ENCODE results near the gene HOXA7.

Gene HOXA7

GRCh38 chr7:27145914-27146412 lies 10.5 kb downstream of the HOXA7 start:
- no peak overlapping the region for H3K9ac ChIP-seq (ENCODE audit: insufficient read length)
- no peaks in the 10 kb centered on the region for H3K9me3 ChIP-seq (ENCODE audit: low read depth, low read length)
- TF ChIP-seq FOXP2 (optimal IDR thresholded peaks at IDR 0.05; ENCODE audit: control extremely low read depth, extremely low read length, insufficient read depth) (no peak), EZH2 (IDR thresholded peaks at IDR 0.05) (no peak), POLR2AphosphoS5 (IDR thresholded peaks at IDR 0.05; ENCODE audit: borderline replicate concordance, low read depth, low read length) (no peak)
- no peak overlapping the region for H3K27ac ChIP-seq
- H3K4me3 ChIP-seq: no peak overlapping the region
- no peak for DNase-seq (ENCODE audit: low read depth, low spot score)
- H3K36me3 ChIP-seq (ENCODE audit: insufficient read depth, low read length): no peaks in the 10 kb centered on the region

GRCh38 chr7:27145165-27145913 lies 11.1 kb downstream of the HOXA7 start:
- Histone ChIP-seq H3K36me3 (ENCODE audit: insufficient read depth, low read length) (no peaks in the 10 kb centered on the region), H3K9ac (ENCODE audit: insufficient read length) (no peak overlapping the region), H3K9me3 (ENCODE audit: low read depth, low read length) (no peaks in the 10 kb centered on the region), H3K4me3 (no peak overlapping the region), H3K27ac (no peak overlapping the region)
- TF ChIP-seq FOXP2 (optimal IDR thresholded peaks at IDR 0.05; ENCODE audit: control extremely low read depth, extremely low read length, insufficient read depth) (no peak), POLR2AphosphoS5 (IDR thresholded peaks at IDR 0.05; ENCODE audit: borderline replicate concordance, low read depth, low read length) (no peak), EZH2 (IDR thresholded peaks at IDR 0.05) (no peak)
- DNase-seq (ENCODE audit: low read depth, low spot score): no peak

- Histone ChIP-seq H3K36me3 (ENCODE audit: insufficient read depth, low read length) (no peaks in the 10 kb centered on the region), H3K9ac (ENCODE audit: insufficient read length) (no peak overlapping the region), H3K9me3 (ENCODE audit: low read depth, low read length) (no peaks in the 10 kb centered on the region), H3K4me3 (no peak overlapping the region), H3K27ac (no peak overlapping the region)
- no peak for TF ChIP-seq POLR2AphosphoS5 (IDR thresholded peaks at IDR 0.05; ENCODE audit: borderline replicate concordance, low read depth, low read length)
- no peak for TF ChIP-seq FOXP2 (optimal IDR thresholded peaks at IDR 0.05; ENCODE audit: control extremely low read depth, extremely low read length, insufficient read depth)
- no peak for TF ChIP-seq EZH2 (IDR thresholded peaks at IDR 0.05)
- DNase-seq (ENCODE audit: low read depth, low spot score): no peak
These were observed 11.7 kb downstream of the HOXA7 start for GRCh38 chr7:27144781-27145164.

GRCh38 chr7:27143950-27144780 lies 12.3 kb downstream of the HOXA7 start:
- Histone ChIP-seq H3K27ac (no peak overlapping the region), H3K9me3 (ENCODE audit: low read depth, low read length) (no peaks in the 10 kb centered on the region), H3K9ac (ENCODE audit: insufficient read length) (no peak overlapping the region), H3K36me3 (ENCODE audit: insufficient read depth, low read length) (no peaks in the 10 kb centered on the region), H3K4me3 (peak overlapping the region; percentile 76)
- DNase-seq (ENCODE audit: low read depth, low spot score): no peak
- no peak for TF ChIP-seq POLR2AphosphoS5 (IDR thresholded peaks at IDR 0.05; ENCODE audit: borderline replicate concordance, low read depth, low read length)
- no peak for TF ChIP-seq FOXP2 (optimal IDR thresholded peaks at IDR 0.05; ENCODE audit: control extremely low read depth, extremely low read length, insufficient read depth)
- no peak for TF ChIP-seq EZH2 (IDR thresholded peaks at IDR 0.05)

GRCh38 chr7:27143023-27143949 lies 13.2 kb downstream of the HOXA7 start, which contains the start of gene HOXA5:
Gene HOXA5, minus strand, starts transcription at chr7:27143681. Its CDS starts 74 bp downstream, at chr7:27143607.
- Histone ChIP-seq H3K36me3 (ENCODE audit: insufficient read depth, low read length) (no peaks in the 10 kb centered on the region), H3K9ac (ENCODE audit: insufficient read length) (no peak within 1 kb of the TSS), H3K4me3 (peak within 1 kb of the TSS; percentile 76), H3K27ac (no peak within 1 kb of the TSS), H3K9me3 (ENCODE audit: low read depth, low read length) (no peaks in the 10 kb centered on the region)
- no peak for DNase-seq (ENCODE audit: low read depth, low spot score)
- no peak for TF ChIP-seq FOXP2 (optimal IDR thresholded peaks at IDR 0.05; ENCODE audit: control extremely low read depth, extremely low read length, insufficient read depth)
- peak; percentile 86 for TF ChIP-seq EZH2 (IDR thresholded peaks at IDR 0.05)

- no peaks in the 10 kb centered on the region for H3K36me3 ChIP-seq (ENCODE audit: insufficient read depth, low read length)
- H3K27ac ChIP-seq: no peak overlapping the region
- no peak for TF ChIP-seq POLR2AphosphoS5 (IDR thresholded peaks at IDR 0.05; ENCODE audit: borderline replicate concordance, low read depth, low read length)
- no peak overlapping the region for H3K9ac ChIP-seq (ENCODE audit: insufficient read length)
- H3K9me3 ChIP-seq (ENCODE audit: low read depth, low read length): no peaks in the 10 kb centered on the region
- peak overlapping the region; percentile 76; the same call in 1 of the 2 replicates for H3K4me3 ChIP-seq
- DNase-seq (ENCODE audit: low read depth, low spot score): no peak
These were observed 13.9 kb downstream of the HOXA7 start for GRCh38 chr7:27142580-27143022.

- no peak overlapping the region for H3K4me3 ChIP-seq
- no peak overlapping the region for H3K27ac ChIP-seq
- no peaks in the 10 kb centered on the region for H3K9me3 ChIP-seq (ENCODE audit: low read depth, low read length)
- no peak for TF ChIP-seq FOXP2 (optimal IDR thresholded peaks at IDR 0.05; ENCODE audit: control extremely low read depth, extremely low read length, insufficient read depth)
- no peak for TF ChIP-seq EZH2 (IDR thresholded peaks at IDR 0.05)
- DNase-seq (ENCODE audit: low read depth, low spot score): no peak
- H3K9ac ChIP-seq (ENCODE audit: insufficient read length): no peak overlapping the region
- H3K36me3 ChIP-seq (ENCODE audit: insufficient read depth, low read length): no peaks in the 10 kb centered on the region
These were observed 14.4 kb downstream of the HOXA7 start for GRCh38 chr7:27141923-27142579.

All from SK-N-MC (cell line).